AG04450 (cell line): Measurements from ENCODE around the gene FHIT. TPM values are rescaled to one million over a fixed set of nuclear protein-coding genes. Genes with fewer than 3 reads are reported as not detected.

Source experiments
- CTCF ChIA-PET: fragments of 300-600, 350-600 bp; formaldehyde crosslinking; extraction: SDS; loops from one replicate; lab custom pipeline; 2022; ENCODE audit warnings: antibody characterized with exemption, inconsistent platforms; lab: Charles Lee
- POLR2A ChIA-PET: fragments of 350-600 bp; formaldehyde crosslinking; extraction: SDS; loops from one replicate; lab custom pipeline; 2021; ENCODE audit warnings: antibody characterized with exemption, inconsistent platforms; lab: Yijun Ruan, JAX
- DNase-seq: peaks from one replicate; pipeline ENCODE4 v3.0.0-alpha.2; 2011; ENCODE audit warnings: low read depth, low spot score
- H3K27ac ChIP-seq: one replicate; pipeline ENCODE4 v1.5.1; 2012; ENCODE audit warnings: low read depth, low read length, control low read depth
- H3K27me3 ChIP-seq: one replicate; pipeline ENCODE4 v1.6.0; 2012; ENCODE audit warnings: low read length; ENCODE audit not compliant: control insufficient read depth, insufficient read depth
- H3K4me3 ChIP-seq: 2 replicates; pipeline ENCODE4 v1.5.1; 2011; ENCODE audit warnings: mild to moderate bottlenecking, low read depth, low read length, control low read depth
- H3K9me3 ChIP-seq: 2 replicates; pipeline ENCODE4 v1.5.1; 2012; ENCODE audit warnings: low read length; ENCODE audit not compliant: control insufficient read depth, insufficient read depth
- polyA plus RNA-seq: library from polyadenylated mRNA; depleted of rRNA; stranded (reverse); fragments of >200 nt; gene quantifications from 2 replicates; pipeline ENCODE4 v1.2.3, GENCODE V29; 2011
- TF ChIP-seq, protein P1 (sequence below): IDR thresholded peaks from 2 replicates; pipeline ENCODE4 v1.5.1; 2011; ENCODE audit warnings: low read depth, low read length, control low read depth, inconsistent platforms

Gene FHIT
- polyA plus RNA-seq, 1 experiment: 0.17 TPM

DNA sequence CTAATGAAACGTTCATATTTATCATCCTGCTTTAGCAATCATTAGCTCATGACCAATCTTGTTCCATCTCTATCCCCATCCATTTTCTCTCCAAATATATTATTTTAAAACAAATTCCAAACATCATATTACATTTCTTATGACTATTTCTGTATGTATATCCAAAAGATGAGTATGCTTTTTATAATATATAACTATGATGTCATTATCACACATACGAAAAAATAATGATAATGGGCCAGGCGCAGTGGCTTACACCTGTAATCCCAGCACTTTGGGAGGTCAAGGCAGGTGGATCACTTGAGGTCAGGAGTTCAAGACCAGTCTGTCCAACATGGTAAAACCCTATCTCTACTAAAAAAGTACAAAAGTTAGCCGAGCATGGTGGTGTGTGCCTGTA is 280.4 kb downstream of the FHIT start:
- no peak for DNase-seq
- no peaks in the 10 kb centered on the region for H3K27me3 ChIP-seq
- H3K9me3 ChIP-seq: peaks cover 4% of the 10 kb centered on the region; the same call in 1 of the 2 replicates
- no peak overlapping the region for H3K27ac ChIP-seq
- H3K4me3 ChIP-seq: no peak overlapping the region
- ChIA-PET POLR2A (no interaction called here), CTCF (no interaction called here)
- TF ChIP-seq, protein P1, sequence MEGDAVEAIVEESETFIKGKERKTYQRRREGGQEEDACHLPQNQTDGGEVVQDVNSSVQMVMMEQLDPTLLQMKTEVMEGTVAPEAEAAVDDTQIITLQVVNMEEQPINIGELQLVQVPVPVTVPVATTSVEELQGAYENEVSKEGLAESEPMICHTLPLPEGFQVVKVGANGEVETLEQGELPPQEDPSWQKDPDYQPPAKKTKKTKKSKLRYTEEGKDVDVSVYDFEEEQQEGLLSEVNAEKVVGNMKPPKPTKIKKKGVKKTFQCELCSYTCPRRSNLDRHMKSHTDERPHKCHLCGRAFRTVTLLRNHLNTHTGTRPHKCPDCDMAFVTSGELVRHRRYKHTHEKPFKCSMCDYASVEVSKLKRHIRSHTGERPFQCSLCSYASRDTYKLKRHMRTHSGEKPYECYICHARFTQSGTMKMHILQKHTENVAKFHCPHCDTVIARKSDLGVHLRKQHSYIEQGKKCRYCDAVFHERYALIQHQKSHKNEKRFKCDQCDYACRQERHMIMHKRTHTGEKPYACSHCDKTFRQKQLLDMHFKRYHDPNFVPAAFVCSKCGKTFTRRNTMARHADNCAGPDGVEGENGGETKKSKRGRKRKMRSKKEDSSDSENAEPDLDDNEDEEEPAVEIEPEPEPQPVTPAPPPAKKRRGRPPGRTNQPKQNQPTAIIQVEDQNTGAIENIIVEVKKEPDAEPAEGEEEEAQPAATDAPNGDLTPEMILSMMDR: no peak

DNA sequence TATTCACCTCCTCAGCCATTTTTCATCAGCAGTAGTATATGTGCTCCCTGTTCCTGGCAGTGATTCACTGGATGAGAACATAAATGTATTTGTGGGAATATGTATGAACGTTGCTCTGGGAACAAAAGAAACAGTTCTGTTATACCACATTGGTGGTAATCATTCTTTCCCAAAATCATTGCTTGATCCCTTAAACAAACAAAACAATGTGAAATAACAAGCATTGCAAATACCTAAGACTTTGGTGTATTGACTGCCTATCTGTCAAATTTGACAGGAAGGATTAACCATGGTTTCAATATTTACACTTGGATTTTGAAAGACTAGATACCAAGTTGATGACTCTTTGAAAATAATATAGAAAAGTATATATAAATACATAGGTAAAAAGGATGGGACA is 284.1 kb downstream of the FHIT start:
- TF ChIP-seq, protein P1: no peak
- Histone ChIP-seq H3K4me3 (no peak overlapping the region), H3K9me3 (peaks cover 4% of the 10 kb centered on the region; the same call in 1 of the 2 replicates), H3K27ac (no peak overlapping the region), H3K27me3 (no peaks in the 10 kb centered on the region)
- POLR2A ChIA-PET: no interaction called here
- no peak for DNase-seq
- CTCF ChIA-PET: no interaction called here

DNA sequence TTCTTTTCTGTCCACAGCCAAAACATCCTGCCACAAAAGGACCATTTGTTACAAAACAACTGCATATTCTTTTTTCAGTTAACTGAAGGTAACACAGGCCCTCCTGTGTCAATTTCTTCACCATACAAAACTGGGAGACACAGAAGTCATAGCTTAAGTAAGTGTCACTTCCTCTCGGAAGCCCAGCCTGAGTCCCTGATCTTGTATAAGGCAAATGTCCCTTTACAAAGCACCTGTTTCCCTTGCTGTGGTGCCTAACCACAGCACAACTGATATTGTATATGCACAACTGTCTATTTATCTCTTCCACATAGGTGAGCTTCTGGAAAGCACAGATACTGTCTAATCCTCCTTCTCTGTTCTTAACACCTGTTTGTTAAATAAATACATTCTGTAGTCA is 293.7 kb downstream of the FHIT start:
- ChIA-PET CTCF (no interaction called here), POLR2A (no interaction called here)
- no peak overlapping the region for H3K27ac ChIP-seq
- no peak overlapping the region for H3K4me3 ChIP-seq
- H3K27me3 ChIP-seq: no peaks in the 10 kb centered on the region
- TF ChIP-seq, protein P1: no peak
- DNase-seq: no peak
- H3K9me3 ChIP-seq: no peaks in the 10 kb centered on the region

GRCh38 chr3:60956729-60957128 is 294.5 kb downstream of the FHIT start:
- Histone ChIP-seq H3K4me3 (no peak overlapping the region), H3K9me3 (no peaks in the 10 kb centered on the region), H3K27me3 (no peaks in the 10 kb centered on the region), H3K27ac (no peak overlapping the region)
- CTCF ChIA-PET: interaction anchor here (0.6 kb wide), 1 partner anchor 44 kb away, joined by 4 read pairs; no protein-coding TSS in a partner anchor
- no peak for DNase-seq
- TF ChIP-seq, protein P1: no peak
- POLR2A ChIA-PET: no interaction called here

GRCh38 chr3:60955034-60955433 is 296.2 kb downstream of the FHIT start:
- ChIA-PET CTCF (no interaction called here), POLR2A (no interaction called here)
- H3K9me3 ChIP-seq: no peaks in the 10 kb centered on the region
- no peak overlapping the region for H3K4me3 ChIP-seq
- no peak for DNase-seq
- no peaks in the 10 kb centered on the region for H3K27me3 ChIP-seq
- H3K27ac ChIP-seq: no peak overlapping the region
- TF ChIP-seq, protein P1: no peak
